SK-N-SH (cell line): ENCODE measurements around the gene SCO1. TPM values are rescaled to one million over a fixed set of nuclear protein-coding genes. Genes with fewer than 3 reads are reported as not detected.

Experiments
- CTCF ChIA-PET: fragments of 300-600, 350-600 bp; formaldehyde crosslinking; extraction: SDS; loops from one replicate; lab custom pipeline; 2021; lab: Yijun Ruan, JAX
- POLR2A ChIA-PET: fragments of 350-600 bp; sonication (Branson Sonifier 250); formaldehyde crosslinking; extraction: SDS; loops from one replicate; lab custom pipeline; 2020; ENCODE audit warnings: antibody characterized with exemption, inconsistent platforms; lab: Yijun Ruan, JAX
- DNase-seq: peaks from one replicate; pipeline ENCODE4 v3.0.0; 2012
- H2AFZ ChIP-seq: fragments of 200-600 bp; sonication (generic); 2 replicates; pipeline ENCODE4 v1.8.1; 2016; ENCODE audit warnings: antibody characterized with exemption, mild to moderate bottlenecking, low read depth
- H3F3A ChIP-seq: fragments of 200-600 bp; sonication (generic); replicated peaks from 2 replicates; pipeline ENCODE3; 2016; ENCODE audit warnings: antibody characterized with exemption, mild to moderate bottlenecking; ENCODE audit not compliant: insufficient read depth
- H3K27ac ChIP-seq, 2 experiments: fragments of 200-500 bp in 1 of 2; fragments of 200-600 bp in 1 of 2; sonication (Bioruptor generic) in 1 of 2; sonication (generic), shearing (Covaris generic) in 1 of 2; 2 replicates each; pipeline versions ENCODE4 v1.5.1 to v1.6.1; 2014 to 2016; ENCODE audit warnings: low read depth in 2 of 2, inconsistent platforms in 1 of 2, low read length in 1 of 2, mild to moderate bottlenecking in 1 of 2, mixed read lengths in 1 of 2
- H3K27me3 ChIP-seq: fragments of 200-600 bp; sonication (generic), shearing (Covaris generic); 2 replicates; pipeline ENCODE4 v1.6.1; 2016; ENCODE audit warnings: mixed run types; ENCODE audit not compliant: insufficient read depth
- H3K36me3 ChIP-seq, 2 experiments: fragments of 200-500 bp in 1 of 2; fragments of 200-600 bp in 1 of 2; sonication (Bioruptor generic) in 1 of 2; sonication (generic) in 1 of 2; replicated peaks in 1 of 2; 2 replicates each; pipeline versions ENCODE3 to v1.5.1; 2014 to 2016; ENCODE audit warnings: low read length in 1 of 2, mild to moderate bottlenecking in 1 of 2; ENCODE audit not compliant: insufficient read depth in 2 of 2, control insufficient read depth in 1 of 2
- H3K4me1 ChIP-seq, 2 experiments: fragments of 200-500 bp in 1 of 2; fragments of 200-600 bp in 1 of 2; sonication (Bioruptor generic) in 1 of 2; sonication (generic), shearing (Covaris generic) in 1 of 2; 2 replicates each; pipeline versions ENCODE4 v1.5.1 to v1.6.1; 2014 to 2016; ENCODE audit warnings: low read depth in 1 of 2, low read length in 1 of 2, mixed run types in 1 of 2; ENCODE audit not compliant: insufficient read depth in 2 of 2, control insufficient read depth in 1 of 2
- H3K4me2 ChIP-seq: fragments of 200-600 bp; sonication (generic), shearing (Covaris generic); 2 replicates; pipeline ENCODE4 v1.6.1; 2017; ENCODE audit warnings: mixed run types
- H3K4me3 ChIP-seq, 2 experiments: fragments of 200-500 bp in 1 of 2; fragments of 200-600 bp in 1 of 2; sonication (Bioruptor generic) in 1 of 2; sonication (generic), shearing (Covaris generic) in 1 of 2; 2 replicates each; pipeline versions ENCODE4 v1.5.1 to v1.8.1; 2014 to 2016; ENCODE audit warnings: low read depth in 2 of 2, inconsistent platforms in 1 of 2, low read length in 1 of 2, mild to moderate bottlenecking in 1 of 2, mixed read lengths in 1 of 2, moderate library complexity in 1 of 2
- H3K79me2 ChIP-seq: fragments of 200-600 bp; sonication (generic); 2 replicates; pipeline ENCODE4 v1.8.1; 2017; ENCODE audit warnings: mild to moderate bottlenecking; ENCODE audit not compliant: insufficient read depth
- H3K9ac ChIP-seq: fragments of 200-600 bp; sonication (generic); 2 replicates; pipeline ENCODE4 v1.6.1; 2017; ENCODE audit warnings: mixed run types
- H3K9me2 ChIP-seq: fragments of 200-600 bp; sonication (generic); 2 replicates; pipeline ENCODE4 v1.6.1; 2017; ENCODE audit warnings: mixed run types
- H3K9me3 ChIP-seq: fragments of 200-600 bp; sonication (generic); 2 replicates; pipeline ENCODE4 v1.6.1; 2017; ENCODE audit warnings: mixed run types, mild to moderate bottlenecking, moderate library complexity
- H4K20me1 ChIP-seq: fragments of 200-600 bp; sonication (generic); 2 replicates; pipeline ENCODE4 v1.6.1; 2017; ENCODE audit warnings: mild to moderate bottlenecking, mixed run types; ENCODE audit not compliant: insufficient read depth
- EP300 ChIP-seq, 2 experiments: IDR thresholded peaks; 2 replicates each; pipeline versions ENCODE4 v1.4.0 to v1.6.1; 2012; ENCODE audit warnings: borderline replicate concordance in 1 of 2, low read depth in 1 of 2, low read length in 1 of 2
- EZH2phosphoT487 ChIP-seq: fragments of 200-600 bp; sonication (generic); IDR thresholded peaks from 2 replicates; pipeline ENCODE4 v1.6.1; 2017; ENCODE audit warnings: low read depth, mixed run types, mild to moderate bottlenecking, antibody characterized with exemption, moderate library complexity, borderline replicate concordance
- FOXJ3 ChIP-seq: sonication (generic); formaldehyde crosslinking; IDR thresholded peaks from 2 replicates; pipeline ENCODE4 v1.5.1; 2020; ENCODE audit warnings: mild to moderate bottlenecking, missing genetic modification reagents
- FOXM1 ChIP-seq: IDR thresholded peaks from 2 replicates; pipeline ENCODE4 v1.4.0; 2012; ENCODE audit warnings: low read depth, mild to moderate bottlenecking
- GABPA ChIP-seq: IDR thresholded peaks from 2 replicates; pipeline ENCODE4 v1.4.0; 2012; ENCODE audit warnings: low read depth, mild to moderate bottlenecking
- GATA2 ChIP-seq: sonication (generic); formaldehyde crosslinking; IDR thresholded peaks from 2 replicates; pipeline ENCODE4 v1.5.0; 2020; ENCODE audit warnings: mild to moderate bottlenecking, missing genetic modification reagents
- NFIC ChIP-seq: IDR thresholded peaks from 2 replicates; pipeline ENCODE4 v1.4.0; 2012; ENCODE audit warnings: borderline replicate concordance
- POLR2AphosphoS5 ChIP-seq: IDR thresholded peaks from 2 replicates; pipeline ENCODE4 v1.6.1; 2012; ENCODE audit warnings: low read depth, low read length
- RAD21 ChIP-seq: IDR thresholded peaks from 2 replicates; pipeline ENCODE4 v1.6.1; 2012; ENCODE audit warnings: mild to moderate bottlenecking, low read length
- REST ChIP-seq: IDR thresholded peaks from 2 replicates; pipeline ENCODE4 v1.6.1; 2012; ENCODE audit warnings: mild to moderate bottlenecking, low read depth, low read length, moderate library complexity
- SIN3A ChIP-seq: IDR thresholded peaks from 2 replicates; pipeline ENCODE4 v1.6.1; 2012; ENCODE audit warnings: low read depth, mild to moderate bottlenecking, low read length, moderate library complexity, borderline replicate concordance
- SMC3 ChIP-seq: IDR thresholded peaks from 2 replicates; pipeline ENCODE4 v1.6.1; 2012; ENCODE audit warnings: low read depth, low read length, improper control_type of control experiment
- TAF1 ChIP-seq: IDR thresholded peaks from 2 replicates; pipeline ENCODE4 v1.6.1; 2012; ENCODE audit warnings: low read depth, mild to moderate bottlenecking, low read length, moderate library complexity, borderline replicate concordance
- TEAD4 ChIP-seq: IDR thresholded peaks from 2 replicates; pipeline ENCODE4 v1.4.0; 2012; ENCODE audit warnings: mild to moderate bottlenecking, borderline replicate concordance; ENCODE audit not compliant: insufficient read depth
- WGBS: methylation state at CpG from one replicate; pipeline ENCODE4 v1.1.6; 2017; ENCODE audit warnings: low lambda C conversion rate; 5-methylcytosine and 5-hydroxymethylcytosine counted together
- polyA plus RNA-seq, 3 experiments: library from polyadenylated mRNA; depleted of rRNA; stranded (reverse); fragments of >200 nt; gene quantifications; 2 replicates each; pipeline ENCODE4 v1.2.3, GENCODE V29; 2012
- TF ChIP-seq, protein P1 (sequence below): IDR thresholded peaks from 2 replicates; pipeline ENCODE4 v1.4.0; 2012; ENCODE audit warnings: low read depth, borderline replicate concordance
- TF ChIP-seq, protein P2 (sequence below): fragments of 150-350 bp; IDR thresholded peaks from 2 replicates; pipeline ENCODE4 v1.6.1; 2016; ENCODE audit warnings: mild to moderate bottlenecking, low read depth, low read length
- TF ChIP-seq, protein P3 (sequence below): fragments of 150-350 bp; IDR thresholded peaks from 2 replicates; pipeline ENCODE4 v1.6.1; 2017; ENCODE audit warnings: antibody characterized with exemption, low read length, low read depth, borderline replicate concordance

The SCO1 gene
- polyA plus RNA-seq, 1 of the 3 experiments (the other 2 are of a cell fraction) = 28.6 TPM

- WGBS = 80% methylated on average over 14 of the region's 15 CpGs
Observed at GRCh38 chr17:10631701-10632100, 65.6 kb downstream of the SCO1 start.

More at GRCh38 chr17:10631701-10632100, 65.6 kb downstream of the SCO1 start:
- Histone ChIP-seq H3K27me3 (no peaks in the 10 kb centered on the region), H4K20me1 (no peaks in the 10 kb centered on the region), H3K9me3 (no peaks in the 10 kb centered on the region), H3K36me3 (peaks cover 0 to 2% of the 10 kb centered on the region in 2 experiments), H3K4me2 (no peak overlapping the region), H3K4me1 (no peaks in the 10 kb centered on the region), H3K79me2 (no peaks in the 10 kb centered on the region), H3K27ac (no peak overlapping the region), H3F3A (no peaks in the 10 kb centered on the region), H2AFZ (no peak overlapping the region), H3K9me2 (no peaks in the 10 kb centered on the region), H3K4me3 (no peak overlapping the region), H3K9ac (no peak overlapping the region)
- TF ChIP-seq FOXJ3 (CRISPR knock-in tag) (no peak), POLR2AphosphoS5 (no peak), EZH2phosphoT487 (no peak), GABPA (no peak), RAD21 (no peak), GATA2 (no peak), EP300 (IDR thresholded peaks at IDR 0.05; ENCODE audit: borderline replicate concordance in 1 of 2, low read depth in 1 of 2, low read length in 1 of 2) (no peak), TEAD4 (no peak), SIN3A (no peak), SMC3 (no peak), REST (no peak), TAF1 (no peak), FOXM1 (no peak), NFIC (no peak)
- TF ChIP-seq, protein P1, sequence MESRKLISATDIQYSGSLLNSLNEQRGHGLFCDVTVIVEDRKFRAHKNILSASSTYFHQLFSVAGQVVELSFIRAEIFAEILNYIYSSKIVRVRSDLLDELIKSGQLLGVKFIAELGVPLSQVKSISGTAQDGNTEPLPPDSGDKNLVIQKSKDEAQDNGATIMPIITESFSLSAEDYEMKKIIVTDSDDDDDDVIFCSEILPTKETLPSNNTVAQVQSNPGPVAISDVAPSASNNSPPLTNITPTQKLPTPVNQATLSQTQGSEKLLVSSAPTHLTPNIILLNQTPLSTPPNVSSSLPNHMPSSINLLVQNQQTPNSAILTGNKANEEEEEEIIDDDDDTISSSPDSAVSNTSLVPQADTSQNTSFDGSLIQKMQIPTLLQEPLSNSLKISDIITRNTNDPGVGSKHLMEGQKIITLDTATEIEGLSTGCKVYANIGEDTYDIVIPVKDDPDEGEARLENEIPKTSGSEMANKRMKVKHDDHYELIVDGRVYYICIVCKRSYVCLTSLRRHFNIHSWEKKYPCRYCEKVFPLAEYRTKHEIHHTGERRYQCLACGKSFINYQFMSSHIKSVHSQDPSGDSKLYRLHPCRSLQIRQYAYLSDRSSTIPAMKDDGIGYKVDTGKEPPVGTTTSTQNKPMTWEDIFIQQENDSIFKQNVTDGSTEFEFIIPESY = no peak
- TF ChIP-seq, protein P2, sequence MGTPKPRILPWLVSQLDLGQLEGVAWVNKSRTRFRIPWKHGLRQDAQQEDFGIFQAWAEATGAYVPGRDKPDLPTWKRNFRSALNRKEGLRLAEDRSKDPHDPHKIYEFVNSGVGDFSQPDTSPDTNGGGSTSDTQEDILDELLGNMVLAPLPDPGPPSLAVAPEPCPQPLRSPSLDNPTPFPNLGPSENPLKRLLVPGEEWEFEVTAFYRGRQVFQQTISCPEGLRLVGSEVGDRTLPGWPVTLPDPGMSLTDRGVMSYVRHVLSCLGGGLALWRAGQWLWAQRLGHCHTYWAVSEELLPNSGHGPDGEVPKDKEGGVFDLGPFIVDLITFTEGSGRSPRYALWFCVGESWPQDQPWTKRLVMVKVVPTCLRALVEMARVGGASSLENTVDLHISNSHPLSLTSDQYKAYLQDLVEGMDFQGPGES = no peak
- TF ChIP-seq, protein P3, sequence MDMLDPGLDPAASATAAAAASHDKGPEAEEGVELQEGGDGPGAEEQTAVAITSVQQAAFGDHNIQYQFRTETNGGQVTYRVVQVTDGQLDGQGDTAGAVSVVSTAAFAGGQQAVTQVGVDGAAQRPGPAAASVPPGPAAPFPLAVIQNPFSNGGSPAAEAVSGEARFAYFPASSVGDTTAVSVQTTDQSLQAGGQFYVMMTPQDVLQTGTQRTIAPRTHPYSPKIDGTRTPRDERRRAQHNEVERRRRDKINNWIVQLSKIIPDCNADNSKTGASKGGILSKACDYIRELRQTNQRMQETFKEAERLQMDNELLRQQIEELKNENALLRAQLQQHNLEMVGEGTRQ = no peak
- ChIA-PET CTCF (interaction anchor here (0.6 to 10.1 kb wide), 10 partner anchors 9 to 244 kb away, joined by 3 to 155 read pairs (median 4); no protein-coding TSS in a partner anchor), POLR2A (no interaction called here)
- no peak for DNase-seq
